Right lobe of liver (tissue), 4 donors: ENCODE results near the gene MUSTN1.

Experiments used
- CTCF ChIP-seq, 4 donors: fragments of 200-600 bp in 3 of 4; fragments of 450-650 bp in 1 of 4; IDR thresholded peaks; one replicate each; pipeline versions ENCODE4 v1.5.1 to v1.8.0; 2016 to 2022; ENCODE audit warnings: antibody characterized with exemption in 4 of 4, mild to moderate bottlenecking in 2 of 4
- POLR2A ChIP-seq: fragments of 450-650 bp; IDR thresholded peaks from one replicate; pipeline ENCODE4 v1.6.1; 2017; ENCODE audit warnings: antibody characterized with exemption, mild to moderate bottlenecking
- donor health status: DM: no; HTN: no; CAD: no.
- donor health status: DM: no; HTN: no; CAD: no.
- donor health status: DM: no; HTN: yes; CAD: no.

DNA sequence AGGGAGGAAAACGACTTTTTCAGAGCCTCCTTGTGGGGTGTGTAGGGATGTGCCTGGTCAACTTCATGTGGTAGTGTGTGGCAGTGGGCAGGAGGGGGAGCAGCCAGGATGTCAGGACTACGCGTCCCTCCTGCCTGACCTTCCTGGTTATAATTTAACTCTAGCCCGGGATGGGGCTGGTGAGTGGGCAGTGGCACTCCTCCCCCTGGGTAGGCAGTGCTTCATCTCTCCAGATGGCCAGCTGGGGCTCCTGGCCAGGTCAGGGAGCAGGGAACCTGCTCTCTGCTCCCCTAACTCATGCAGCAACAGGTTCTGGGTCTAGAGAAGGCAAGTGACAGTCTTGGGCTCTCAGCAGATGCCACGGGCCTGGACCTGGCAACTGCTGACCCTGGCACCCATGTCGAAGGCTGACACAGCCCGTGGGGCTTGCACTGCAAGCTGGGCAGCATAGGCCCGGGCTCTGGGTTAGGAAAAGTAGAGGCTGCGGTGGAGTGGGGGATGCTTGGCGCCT, 6.9 kb downstream of the MUSTN1 start:
- TF ChIP-seq CTCF (IDR thresholded peaks at IDR 0.05), result peak; percentile 22 to 45 (median 40)
- TF ChIP-seq POLR2A, result peak; percentile 84
